HEK293T (cell line): ENCODE data around the gene LAIR2.
"Not testable (repeated sequence)": the region's sequence is repeated elsewhere in the genome, so short reads cannot be mapped to it uniquely, and the experiment has no call there.

Source experiments
- ARNT ChIP-seq: fragments of 450-650 bp; IDR thresholded peaks from 2 replicates; pipeline ENCODE4 v1.6.1; 2017; ENCODE audit warnings: mild to moderate bottlenecking
- BHLHE40 ChIP-seq: fragments of 450-650 bp; IDR thresholded peaks from 2 replicates; pipeline ENCODE4 v1.6.1; 2016; ENCODE audit warnings: mild to moderate bottlenecking, moderate library complexity, borderline replicate concordance
- ELF4 ChIP-seq: fragments of 450-650 bp; IDR thresholded peaks from 2 replicates; pipeline ENCODE4 v1.6.1; 2017; ENCODE audit warnings: antibody characterized with exemption
- FOXA1 ChIP-seq: fragments of 450-650 bp; IDR thresholded peaks from 2 replicates; pipeline ENCODE4 v1.6.1; 2016; ENCODE audit warnings: mild to moderate bottlenecking
- FOXK2 ChIP-seq: fragments of 450-650 bp; IDR thresholded peaks from 2 replicates; pipeline ENCODE4 v1.6.1; 2016; ENCODE audit warnings: mild to moderate bottlenecking
- HDGF ChIP-seq: fragments of 450-650 bp; IDR thresholded peaks from 2 replicates; pipeline ENCODE4 v1.6.1; 2017; ENCODE audit warnings: antibody characterized with exemption, borderline replicate concordance
- SP1 ChIP-seq: fragments of 450-650 bp; IDR thresholded peaks from 2 replicates; pipeline ENCODE4 v1.6.1; 2017
- SUZ12 ChIP-seq: fragments of 450-650 bp; IDR thresholded peaks from 2 replicates; pipeline ENCODE4 v1.6.1; 2016; ENCODE audit warnings: mild to moderate bottlenecking
- TARDBP ChIP-seq: fragments of 450-650 bp; IDR thresholded peaks from 2 replicates; pipeline ENCODE4 v1.6.1; 2016

- not testable (repeated sequence) for TF ChIP-seq SUZ12, HDGF, FOXA1, TARDBP, ARNT, BHLHE40, ELF4, FOXK2, SP1
Observed at GRCh38 chr19:54498451-54498772, 4.2 kb upstream of the LAIR2 start.
